SK-N-SH (cell line): ENCODE results near the gene AK5.

Experiments
- CTCF ChIP-seq: fragments of 200-600 bp; sonication (generic); IDR thresholded peaks from 2 replicates; pipeline ENCODE4 v1.6.1; 2017; ENCODE audit warnings: antibody characterized with exemption, mild to moderate bottlenecking, moderate library complexity
- MEF2A ChIP-seq: IDR thresholded peaks from 2 replicates; pipeline ENCODE4 v1.4.0; 2012; ENCODE audit warnings: low read depth, borderline replicate concordance
- SIN3A ChIP-seq: IDR thresholded peaks from 2 replicates; pipeline ENCODE4 v1.6.1; 2012; ENCODE audit warnings: low read depth, mild to moderate bottlenecking, low read length, moderate library complexity, borderline replicate concordance
- SMC3 ChIP-seq: IDR thresholded peaks from 2 replicates; pipeline ENCODE4 v1.6.1; 2012; ENCODE audit warnings: low read depth, low read length, improper control_type of control experiment

DNA sequence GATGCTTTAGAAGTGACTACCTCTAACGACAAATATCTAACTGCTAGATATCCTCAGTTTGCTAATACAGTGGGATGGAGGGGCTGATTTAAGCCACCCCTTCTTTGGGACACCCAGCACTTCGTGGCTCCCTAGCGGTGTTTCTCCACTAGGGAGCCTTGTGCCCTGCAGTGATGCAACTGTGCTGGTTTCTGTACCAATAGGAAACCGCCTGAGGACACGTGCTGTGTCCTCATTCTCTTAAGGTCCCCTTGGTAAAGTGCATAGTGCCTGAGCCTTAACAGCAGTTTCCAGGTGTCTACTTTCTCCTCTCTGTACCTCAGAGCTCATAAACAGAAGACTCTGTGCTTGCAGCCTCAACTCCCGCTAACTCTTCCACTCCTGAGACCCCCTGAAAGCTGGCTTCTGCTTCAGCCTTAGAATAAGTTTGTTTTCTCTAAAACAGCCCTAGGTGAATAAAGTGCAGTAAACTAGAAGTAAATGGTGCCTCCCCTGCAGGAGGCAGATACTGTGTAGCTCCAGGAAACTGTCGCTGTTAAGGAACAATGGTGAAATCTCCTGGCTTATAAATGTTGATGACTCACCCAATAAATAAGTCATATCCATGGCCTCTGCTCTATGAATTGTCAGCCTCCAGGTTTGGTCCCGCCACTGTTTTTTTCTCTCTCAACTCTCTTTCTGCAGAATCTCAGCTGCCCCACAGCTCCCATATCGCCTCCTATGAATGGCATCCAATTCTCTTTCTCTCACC is 130.4 kb downstream of the AK5 start:
- no peak for TF ChIP-seq CTCF
- TF ChIP-seq SMC3, result no peak
- no peak for TF ChIP-seq MEF2A
- no peak for TF ChIP-seq SIN3A
